Fibroblast of lung (primary cell): Measurements from ENCODE around the gene DNAH5. TPM values are rescaled to one million over a fixed set of nuclear protein-coding genes. Genes with fewer than 3 reads are reported as not detected.

ENCODE experiments used
- DNase-seq, 2 donors: peaks; one replicate each; pipeline versions ENCODE4 v3.0.0 to v3.0.0-alpha.2; 2010; ENCODE audit warnings: low read depth in 2 of 2
- H2AFZ ChIP-seq: 2 replicates; pipeline ENCODE4 v1.5.1; 2012; ENCODE audit warnings: low read length, control low read depth, inconsistent platforms
- H3K27ac ChIP-seq: 2 replicates; pipeline ENCODE4 v1.5.1; 2011; ENCODE audit warnings: low read length, control low read depth; ENCODE audit not compliant: insufficient read depth
- H3K27me3 ChIP-seq: 2 replicates; pipeline ENCODE4 v1.5.1; 2011; ENCODE audit warnings: mild to moderate bottlenecking, low read length; ENCODE audit not compliant: control insufficient read depth, insufficient read depth
- H3K36me3 ChIP-seq: 2 replicates; pipeline ENCODE4 v1.5.1; 2011; ENCODE audit warnings: low read length; ENCODE audit not compliant: control insufficient read depth, insufficient read depth
- H3K4me1 ChIP-seq: 2 replicates; pipeline ENCODE4 v1.5.1; 2011; ENCODE audit warnings: low read length; ENCODE audit not compliant: control insufficient read depth, insufficient read depth; ENCODE audit errors: extremely low read depth
- H3K4me2 ChIP-seq: 2 replicates; pipeline ENCODE4 v1.5.1; 2011; ENCODE audit warnings: low read length, control low read depth; ENCODE audit not compliant: insufficient read depth; ENCODE audit errors: extremely low read depth
- H3K4me3 ChIP-seq, 4 experiments: fragments of 200-600 bp in 1 of 4; sonication (generic) in 1 of 4; replicated peaks in 1 of 4; 2 replicates each; pipeline ENCODE4 v1.5.1; 2011 to 2016; ENCODE audit warnings: low read length in 4 of 4, low read depth in 3 of 4, mild to moderate bottlenecking in 3 of 4, control low read depth in 2 of 4, inconsistent platforms in 1 of 4, mixed read lengths in 1 of 4; ENCODE audit not compliant: insufficient read depth in 1 of 4; ENCODE audit errors: control extremely low read depth in 1 of 4
- H3K79me2 ChIP-seq: 2 replicates; pipeline ENCODE4 v1.5.1; 2012; ENCODE audit warnings: mild to moderate bottlenecking, low read length, inconsistent platforms; ENCODE audit not compliant: control insufficient read depth, insufficient read depth
- H3K9ac ChIP-seq: 2 replicates; pipeline ENCODE4 v1.5.1; 2011; ENCODE audit warnings: mild to moderate bottlenecking, low read length, control low read depth; ENCODE audit not compliant: insufficient read depth
- H3K9me3 ChIP-seq: 2 replicates; pipeline ENCODE4 v1.5.1; 2012; ENCODE audit warnings: low read depth, low read length; ENCODE audit not compliant: control insufficient read depth, insufficient read depth
- H4K20me1 ChIP-seq: 2 replicates; pipeline ENCODE4 v1.5.1; 2011; ENCODE audit warnings: low read length; ENCODE audit not compliant: control insufficient read depth, insufficient read depth; ENCODE audit errors: extremely low read depth
- CTCF ChIP-seq, 2 donors: IDR thresholded peaks in 1 of 2; conservative IDR thresholded peaks in 1 of 2; 1 replicate in 1 of 2; 2 replicates in 1 of 2; pipeline ENCODE4 v1.5.1; 2011 to 2012; ENCODE audit warnings: low read length in 2 of 2, control low read depth in 1 of 2, inconsistent platforms in 1 of 2, low read depth in 1 of 2, mild to moderate bottlenecking in 1 of 2
- EZH2 ChIP-seq: IDR thresholded peaks from 2 replicates; pipeline ENCODE4 v1.5.1; 2012; ENCODE audit warnings: low read length, control low read depth, mild to moderate bottlenecking; ENCODE audit errors: missing control alignments
- polyA plus RNA-seq, 2 donors: library from polyadenylated mRNA; depleted of rRNA in 1 of 2; stranded (reverse) in 1 of 2; unstranded in 1 of 2; fragments of >200 nt; gene quantifications; 2 replicates each; pipeline ENCODE4 v1.2.1, GENCODE V29; 2011 to 2012; ENCODE audit warnings: missing spikeins in 1 of 2
- total RNA-seq: library from RNA; depleted of rRNA; stranded (reverse); fragments of >200 nt; gene quantifications from 2 replicates; pipeline ENCODE4 v1.2.1, GENCODE V29; 2014

The DNAH5 gene
- total and polyA plus RNA-seq, 2 donors (not counting 1 experiment from before 2014, with no cell fraction given): 2.1 to 3.1 TPM

DNA sequence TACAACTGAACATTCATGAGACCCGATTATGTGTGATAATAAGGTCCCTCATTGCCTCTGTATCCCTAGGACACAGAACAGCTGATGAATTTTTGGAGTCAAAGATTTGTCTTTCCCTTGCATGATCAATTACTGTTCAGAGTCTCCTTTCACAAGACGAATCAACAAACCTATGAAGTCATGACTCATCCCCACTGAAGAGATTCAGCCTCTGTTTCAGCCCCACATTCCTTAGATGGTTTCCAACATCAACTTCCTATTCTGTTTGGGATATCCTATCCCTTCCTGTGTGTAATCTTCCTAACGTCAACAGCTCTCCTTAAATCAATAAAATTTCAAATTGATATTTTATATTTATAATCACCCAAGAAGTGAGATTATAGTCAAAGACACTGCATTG lies 199.0 kb downstream of the DNAH5 start:
- peak in 1 of 2 donors; percentile 81 for DNase-seq
- Histone ChIP-seq H3K27me3 (no peaks in the 10 kb centered on the region), H4K20me1 (no peaks in the 10 kb centered on the region), H3K79me2 (no peaks in the 10 kb centered on the region), H3K27ac (no peak overlapping the region), H3K4me3 (no peak overlapping the region), H3K4me2 (no peak overlapping the region), H2AFZ (no peak overlapping the region), H3K9me3 (no peaks in the 10 kb centered on the region), H3K36me3 (no peaks in the 10 kb centered on the region), H3K9ac (no peak overlapping the region), H3K4me1 (no peaks in the 10 kb centered on the region)
- no peak for TF ChIP-seq EZH2
- no peak for TF ChIP-seq CTCF (conservative IDR thresholded peaks at IDR 0.05 in 1 of 2, IDR thresholded peaks at IDR 0.05 in 1 of 2; ENCODE audit: low read depth in 1 of 2, low read length in 2 of 2)

DNA sequence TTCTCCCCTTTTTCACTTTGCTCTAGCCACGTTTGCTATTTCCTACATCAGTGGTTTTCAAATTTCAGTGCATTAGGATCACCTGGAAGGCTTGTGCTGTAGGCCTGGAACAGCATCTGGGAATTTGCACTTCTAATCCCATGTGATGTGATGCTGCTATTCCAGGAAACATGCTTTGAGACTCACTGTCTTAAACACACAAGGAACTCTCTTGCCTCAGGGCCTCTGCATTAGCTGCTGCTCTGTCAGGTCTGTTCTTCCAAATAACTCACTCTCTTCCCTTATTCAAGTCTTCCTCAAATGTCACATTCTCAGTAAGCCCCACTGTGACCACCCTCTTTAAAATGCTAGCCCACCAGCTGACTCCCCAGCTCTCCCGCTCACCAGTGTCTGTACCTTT lies 204.0 kb downstream of the DNAH5 start:
- Histone ChIP-seq H3K4me1 (no peaks in the 10 kb centered on the region), H4K20me1 (no peaks in the 10 kb centered on the region), H3K4me3 (no peak overlapping the region), H3K9ac (no peak overlapping the region), H3K27ac (no peak overlapping the region), H3K4me2 (no peak overlapping the region), H3K9me3 (no peaks in the 10 kb centered on the region), H2AFZ (no peak overlapping the region), H3K27me3 (no peaks in the 10 kb centered on the region), H3K36me3 (no peaks in the 10 kb centered on the region), H3K79me2 (no peaks in the 10 kb centered on the region)
- TF ChIP-seq CTCF (conservative IDR thresholded peaks at IDR 0.05 in 1 of 2, IDR thresholded peaks at IDR 0.05 in 1 of 2; ENCODE audit: low read depth in 1 of 2, low read length in 2 of 2) (no peak), EZH2 (no peak)
- no peak for DNase-seq

- TF ChIP-seq CTCF (conservative IDR thresholded peaks at IDR 0.05 in 1 of 2, IDR thresholded peaks at IDR 0.05 in 1 of 2; ENCODE audit: low read depth in 1 of 2, low read length in 2 of 2): no peak
- no peak for TF ChIP-seq EZH2
- no peaks in the 10 kb centered on the region for H3K4me1 ChIP-seq
- H2AFZ ChIP-seq: no peak overlapping the region
- H3K36me3 ChIP-seq: no peaks in the 10 kb centered on the region
- H3K27ac ChIP-seq: no peak overlapping the region
- H3K4me3 ChIP-seq: no peak overlapping the region
- H3K9ac ChIP-seq: no peak overlapping the region
- no peaks in the 10 kb centered on the region for H3K9me3 ChIP-seq
- H3K79me2 ChIP-seq: no peaks in the 10 kb centered on the region
- no peaks in the 10 kb centered on the region for H4K20me1 ChIP-seq
- H3K27me3 ChIP-seq: no peaks in the 10 kb centered on the region
- DNase-seq: peak in 1 of 2 donors; percentile 5
- H3K4me2 ChIP-seq: no peak overlapping the region
Observed at GRCh38 chr5:13739479-13739878, 205.0 kb downstream of the DNAH5 start.
